KOPT-K1 (cell line): ENCODE measurements around the gene RSL24D1.
"Not testable (repeated sequence)": the region's sequence is repeated elsewhere in the genome, so short reads cannot be mapped to it uniquely, and the experiment has no call there.

Experiments
- H3K27ac ChIP-seq: fragments of 200-600 bp; sonication (generic); 2 replicates; pipeline ENCODE4 v1.5.1; 2016; ENCODE audit warnings: antibody characterized with exemption, mild to moderate bottlenecking, low read depth, low read length; ENCODE audit not compliant: poor library complexity, severe bottlenecking
- H3K36me3 ChIP-seq: fragments of 200-600 bp; sonication (generic); 2 replicates; pipeline ENCODE4 v1.5.1; 2017; ENCODE audit warnings: antibody characterized with exemption, mild to moderate bottlenecking, low read length, moderate library complexity; ENCODE audit not compliant: insufficient read depth
- H3K9me3 ChIP-seq: fragments of 200-600 bp; sonication (generic); 2 replicates; pipeline ENCODE4 v1.5.1; 2017; ENCODE audit warnings: antibody characterized with exemption, low read length, mild to moderate bottlenecking; ENCODE audit not compliant: insufficient read depth, poor library complexity, severe bottlenecking

Gene RSL24D1

DNA sequence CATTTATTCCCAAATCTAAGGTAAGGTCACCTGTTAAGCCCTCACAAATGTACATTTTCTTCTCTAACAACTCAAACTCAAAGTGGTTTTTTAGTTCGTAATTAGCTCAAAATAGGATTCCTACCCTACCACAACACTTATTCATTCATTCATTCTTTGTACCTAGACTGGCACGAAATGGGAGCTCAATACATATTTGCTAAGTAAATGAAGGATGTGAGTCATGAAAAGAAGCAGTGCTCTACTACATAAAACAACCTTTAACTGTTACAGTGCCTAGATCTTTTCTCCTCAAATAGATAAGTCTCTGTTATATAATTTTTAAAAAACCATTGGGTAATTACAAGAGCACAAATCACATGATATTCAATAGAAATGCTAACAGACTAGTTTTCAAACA lies 13.1 kb downstream of the RSL24D1 start:
- H3K9me3 ChIP-seq, result no peaks in the 10 kb centered on the region
- peaks cover 98% of the 10 kb centered on the region for H3K36me3 ChIP-seq
- H3K27ac ChIP-seq, result no peak overlapping the region

DNA sequence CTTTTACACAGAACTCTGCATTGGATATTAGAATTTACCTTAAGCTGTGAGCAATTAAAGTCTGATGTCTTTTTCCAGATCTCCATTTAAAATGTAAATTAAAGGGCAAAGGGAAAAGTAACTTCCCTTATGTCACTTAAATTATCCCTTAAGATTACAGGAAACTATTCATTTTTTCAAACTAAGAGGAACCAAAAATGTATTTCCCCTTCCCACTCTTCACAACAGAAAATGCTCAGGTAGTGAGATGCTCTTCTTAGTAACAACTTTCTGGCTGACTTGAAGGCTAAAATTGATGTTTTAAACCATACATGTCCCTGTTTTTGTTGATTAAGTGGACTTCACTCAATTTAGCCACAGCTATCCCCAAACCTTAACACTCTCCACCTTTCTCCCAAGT lies 17.6 kb downstream of the RSL24D1 start:
- Histone ChIP-seq H3K27ac (no peak overlapping the region), H3K9me3 (no peaks in the 10 kb centered on the region), H3K36me3 (peaks cover 71% of the 10 kb centered on the region)

GRCh38 chr15:55170361-55170760 lies 26.4 kb downstream of the RSL24D1 start:
- H3K27ac ChIP-seq, result no peak overlapping the region
- H3K36me3 ChIP-seq, result no peaks in the 10 kb centered on the region; the same call in 1 of the 2 replicates
- H3K9me3 ChIP-seq, result no peaks in the 10 kb centered on the region

GRCh38 chr15:55168350-55168974 lies 28.3 kb downstream of the RSL24D1 start:
- no peak overlapping the region for H3K27ac ChIP-seq
- H3K36me3 ChIP-seq, result no peaks in the 10 kb centered on the region
- no peaks in the 10 kb centered on the region for H3K9me3 ChIP-seq

GRCh38 chr15:55164284-55164683 lies 32.5 kb downstream of the RSL24D1 start:
- Histone ChIP-seq H3K27ac (no peak overlapping the region), H3K36me3 (no peaks in the 10 kb centered on the region)

DNA sequence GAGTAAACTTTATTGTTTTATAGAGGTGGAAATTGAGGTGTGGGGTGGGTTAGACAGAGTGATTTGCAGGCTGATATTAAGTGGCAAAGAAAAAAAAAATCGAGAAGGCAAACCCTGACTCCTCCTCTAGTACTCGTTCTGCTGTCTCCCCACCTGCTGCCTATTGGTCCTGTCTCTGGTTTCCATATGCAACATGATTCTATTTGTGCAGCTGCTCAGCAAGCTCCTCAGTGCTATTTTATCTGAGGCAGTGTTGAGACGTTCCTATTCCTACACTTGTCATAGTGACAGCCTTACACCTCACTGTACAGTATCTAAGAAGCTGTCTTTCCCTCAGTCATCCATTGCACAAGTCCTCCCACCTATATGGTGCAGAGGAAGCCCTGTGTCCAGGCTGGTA lies 45.1 kb downstream of the RSL24D1 start:
- Histone ChIP-seq H3K9me3 (no peaks in the 10 kb centered on the region), H3K36me3 (no peaks in the 10 kb centered on the region), H3K27ac (no peak overlapping the region)

More at GRCh38 chr15:55164284-55164683, 32.5 kb downstream of the RSL24D1 start:
- no peaks in the 10 kb centered on the region for H3K9me3 ChIP-seq

DNA sequence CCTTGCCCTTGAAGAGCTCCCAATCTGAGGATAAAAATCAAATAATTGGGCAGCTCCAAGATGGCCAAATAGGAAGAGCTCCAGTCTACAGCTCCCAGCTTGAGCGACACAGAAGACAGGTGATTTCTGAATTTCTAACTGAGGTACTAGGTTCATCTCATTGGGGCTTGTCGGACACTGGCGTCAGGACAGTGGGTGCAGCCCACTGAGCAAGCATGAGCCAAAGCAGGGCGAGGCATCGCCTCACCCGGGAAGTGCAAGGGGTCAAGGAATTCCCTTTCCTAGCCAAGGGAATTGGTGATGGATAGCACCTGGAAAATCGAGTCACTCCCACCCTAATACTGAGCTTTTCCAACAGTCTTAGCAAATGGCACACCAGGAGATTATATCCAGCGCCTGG lies 53.6 kb downstream of the RSL24D1 start:
- H3K27ac ChIP-seq, H3K36me3 ChIP-seq, H3K9me3 ChIP-seq: not testable (repeated sequence)

GRCh38 chr15:55133972-55134371 lies 62.8 kb downstream of the RSL24D1 start:
- H3K9me3 ChIP-seq, result peaks cover 22% of the 10 kb centered on the region
- H3K27ac ChIP-seq, result no peak overlapping the region
- no peaks in the 10 kb centered on the region for H3K36me3 ChIP-seq

DNA sequence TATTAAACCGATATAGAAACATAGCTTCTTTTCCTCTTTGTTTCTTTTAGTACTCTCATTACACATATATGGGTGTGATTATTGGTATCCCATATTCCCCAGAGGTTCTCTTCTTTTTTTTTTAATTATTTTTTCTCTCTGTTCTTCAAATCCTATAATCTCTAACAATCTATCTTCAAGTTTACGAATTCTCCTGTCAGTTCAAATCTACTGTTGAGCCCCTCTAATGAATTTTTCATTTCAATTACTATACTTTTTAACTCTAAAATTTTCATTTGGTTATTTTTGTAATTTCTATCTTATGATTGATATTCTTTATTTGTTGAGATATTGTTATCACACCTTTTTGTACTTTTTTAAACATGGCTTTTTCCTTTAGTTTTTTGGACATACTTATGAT lies 64.1 kb downstream of the RSL24D1 start:
- H3K27ac ChIP-seq, result no peak overlapping the region
- no peaks in the 10 kb centered on the region for H3K36me3 ChIP-seq
- peaks cover 22% of the 10 kb centered on the region for H3K9me3 ChIP-seq
